SK-N-SH (cell line): ENCODE results near the gene DENND2A. TPM values are rescaled to one million over a fixed set of nuclear protein-coding genes. Genes with fewer than 3 reads are reported as not detected.
"Not testable (repeated sequence)": the region's sequence is repeated elsewhere in the genome, so short reads cannot be mapped to it uniquely, and the experiment has no call there.

Experiments
- CTCF ChIA-PET: fragments of 300-600, 350-600 bp; formaldehyde crosslinking; extraction: SDS; loops from one replicate; lab custom pipeline; 2021; lab: Yijun Ruan, JAX
- POLR2A ChIA-PET: fragments of 350-600 bp; sonication (Branson Sonifier 250); formaldehyde crosslinking; extraction: SDS; loops from one replicate; lab custom pipeline; 2020; ENCODE audit warnings: antibody characterized with exemption, inconsistent platforms; lab: Yijun Ruan, JAX
- DNase-seq: peaks from one replicate; pipeline ENCODE4 v3.0.0; 2012
- H2AFZ ChIP-seq: fragments of 200-600 bp; sonication (generic); 2 replicates; pipeline ENCODE4 v1.8.1; 2016; ENCODE audit warnings: antibody characterized with exemption, mild to moderate bottlenecking, low read depth
- H3F3A ChIP-seq: fragments of 200-600 bp; sonication (generic); replicated peaks from 2 replicates; pipeline ENCODE3; 2016; ENCODE audit warnings: antibody characterized with exemption, mild to moderate bottlenecking; ENCODE audit not compliant: insufficient read depth
- H3K27ac ChIP-seq, 2 experiments: fragments of 200-500 bp in 1 of 2; fragments of 200-600 bp in 1 of 2; sonication (Bioruptor generic) in 1 of 2; sonication (generic), shearing (Covaris generic) in 1 of 2; 2 replicates each; pipeline versions ENCODE4 v1.5.1 to v1.6.1; 2014 to 2016; ENCODE audit warnings: low read depth in 2 of 2, inconsistent platforms in 1 of 2, low read length in 1 of 2, mild to moderate bottlenecking in 1 of 2, mixed read lengths in 1 of 2
- H3K27me3 ChIP-seq: fragments of 200-600 bp; sonication (generic), shearing (Covaris generic); 2 replicates; pipeline ENCODE4 v1.6.1; 2016; ENCODE audit warnings: mixed run types; ENCODE audit not compliant: insufficient read depth
- H3K36me3 ChIP-seq, 2 experiments: fragments of 200-500 bp in 1 of 2; fragments of 200-600 bp in 1 of 2; sonication (Bioruptor generic) in 1 of 2; sonication (generic) in 1 of 2; replicated peaks in 1 of 2; 2 replicates each; pipeline versions ENCODE3 to v1.5.1; 2014 to 2016; ENCODE audit warnings: low read length in 1 of 2, mild to moderate bottlenecking in 1 of 2; ENCODE audit not compliant: insufficient read depth in 2 of 2, control insufficient read depth in 1 of 2
- H3K4me1 ChIP-seq, 2 experiments: fragments of 200-500 bp in 1 of 2; fragments of 200-600 bp in 1 of 2; sonication (Bioruptor generic) in 1 of 2; sonication (generic), shearing (Covaris generic) in 1 of 2; 2 replicates each; pipeline versions ENCODE4 v1.5.1 to v1.6.1; 2014 to 2016; ENCODE audit warnings: low read depth in 1 of 2, low read length in 1 of 2, mixed run types in 1 of 2; ENCODE audit not compliant: insufficient read depth in 2 of 2, control insufficient read depth in 1 of 2
- H3K4me2 ChIP-seq: fragments of 200-600 bp; sonication (generic), shearing (Covaris generic); 2 replicates; pipeline ENCODE4 v1.6.1; 2017; ENCODE audit warnings: mixed run types
- H3K4me3 ChIP-seq, 2 experiments: fragments of 200-500 bp in 1 of 2; fragments of 200-600 bp in 1 of 2; sonication (Bioruptor generic) in 1 of 2; sonication (generic), shearing (Covaris generic) in 1 of 2; 2 replicates each; pipeline versions ENCODE4 v1.5.1 to v1.8.1; 2014 to 2016; ENCODE audit warnings: low read depth in 2 of 2, inconsistent platforms in 1 of 2, low read length in 1 of 2, mild to moderate bottlenecking in 1 of 2, mixed read lengths in 1 of 2, moderate library complexity in 1 of 2
- H3K79me2 ChIP-seq: fragments of 200-600 bp; sonication (generic); 2 replicates; pipeline ENCODE4 v1.8.1; 2017; ENCODE audit warnings: mild to moderate bottlenecking; ENCODE audit not compliant: insufficient read depth
- H3K9ac ChIP-seq: fragments of 200-600 bp; sonication (generic); 2 replicates; pipeline ENCODE4 v1.6.1; 2017; ENCODE audit warnings: mixed run types
- H3K9me2 ChIP-seq: fragments of 200-600 bp; sonication (generic); 2 replicates; pipeline ENCODE4 v1.6.1; 2017; ENCODE audit warnings: mixed run types
- H3K9me3 ChIP-seq: fragments of 200-600 bp; sonication (generic); 2 replicates; pipeline ENCODE4 v1.6.1; 2017; ENCODE audit warnings: mixed run types, mild to moderate bottlenecking, moderate library complexity
- H4K20me1 ChIP-seq: fragments of 200-600 bp; sonication (generic); 2 replicates; pipeline ENCODE4 v1.6.1; 2017; ENCODE audit warnings: mild to moderate bottlenecking, mixed run types; ENCODE audit not compliant: insufficient read depth
- CHD2 ChIP-seq: fragments of 150-350 bp; IDR thresholded peaks from 2 replicates; pipeline ENCODE4 v1.6.1; 2018; ENCODE audit warnings: low read length; ENCODE audit not compliant: partially characterized antibody
- NFIC ChIP-seq: IDR thresholded peaks from 2 replicates; pipeline ENCODE4 v1.4.0; 2012; ENCODE audit warnings: borderline replicate concordance
- PBX3 ChIP-seq: IDR thresholded peaks from 2 replicates; pipeline ENCODE4; 2012
- WGBS: methylation state at CpG from one replicate; pipeline ENCODE4 v1.1.6; 2017; ENCODE audit warnings: low lambda C conversion rate; 5-methylcytosine and 5-hydroxymethylcytosine counted together
- polyA plus RNA-seq, 3 experiments: library from polyadenylated mRNA; depleted of rRNA; stranded (reverse); fragments of >200 nt; gene quantifications; 2 replicates each; pipeline ENCODE4 v1.2.3, GENCODE V29; 2012
- TF ChIP-seq, protein P1 (sequence below): IDR thresholded peaks from 2 replicates; pipeline ENCODE4 v1.4.0; 2012; ENCODE audit warnings: low read depth, borderline replicate concordance
- TF ChIP-seq, protein P2 (sequence below): IDR thresholded peaks from 2 replicates; pipeline ENCODE4 v1.4.0; 2012; ENCODE audit warnings: low read depth

Gene DENND2A
- polyA plus RNA-seq, 1 of the 3 experiments (the other 2 are of a cell fraction) = 3.5 TPM

DNA sequence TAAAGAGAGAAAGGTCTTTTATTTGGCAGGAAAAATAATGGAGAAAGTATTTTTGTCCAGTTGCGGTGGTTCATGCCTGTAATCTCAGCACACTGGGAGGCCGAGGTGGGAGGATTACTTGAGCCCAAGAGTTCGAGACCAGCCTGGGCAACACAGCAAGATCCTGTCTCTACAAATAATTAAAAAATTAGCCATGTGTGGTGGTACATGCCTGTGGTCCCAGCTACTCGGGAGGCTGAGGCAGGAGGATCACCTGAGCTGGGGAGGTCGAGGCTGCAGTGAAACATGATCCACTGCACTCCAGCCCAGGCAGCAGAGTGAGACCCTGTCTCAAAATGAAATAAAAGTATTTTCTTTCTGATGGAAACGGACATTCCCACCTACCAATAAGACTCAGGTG lies 83.5 kb downstream of the DENND2A start:
- Histone ChIP-seq H3K36me3 (no peaks in the 10 kb centered on the region), H3K27me3 (no peaks in the 10 kb centered on the region), H3K9me3 (no peaks in the 10 kb centered on the region), H4K20me1 (no peaks in the 10 kb centered on the region), H3K4me2 (no peak overlapping the region), H3K27ac (no peak overlapping the region), H3K4me1 (no peaks in the 10 kb centered on the region), H3K9ac (no peak overlapping the region), H2AFZ (no peak overlapping the region), H3K9me2 (no peaks in the 10 kb centered on the region), H3K4me3 (no peak overlapping the region), H3F3A (no peaks in the 10 kb centered on the region), H3K79me2 (no peaks in the 10 kb centered on the region)
- WGBS = 92% methylated on average over 6 of the region's 6 CpGs
- CTCF ChIA-PET = no interaction called here
- no peak for DNase-seq
- POLR2A ChIA-PET = no interaction called here
- TF ChIP-seq, protein P1, sequence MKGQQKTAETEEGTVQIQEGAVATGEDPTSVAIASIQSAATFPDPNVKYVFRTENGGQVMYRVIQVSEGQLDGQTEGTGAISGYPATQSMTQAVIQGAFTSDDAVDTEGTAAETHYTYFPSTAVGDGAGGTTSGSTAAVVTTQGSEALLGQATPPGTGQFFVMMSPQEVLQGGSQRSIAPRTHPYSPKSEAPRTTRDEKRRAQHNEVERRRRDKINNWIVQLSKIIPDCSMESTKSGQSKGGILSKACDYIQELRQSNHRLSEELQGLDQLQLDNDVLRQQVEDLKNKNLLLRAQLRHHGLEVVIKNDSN = no peak
- TF ChIP-seq PBX3 = no peak
- TF ChIP-seq CHD2 = no peak
- no peak for TF ChIP-seq NFIC

GRCh38 chr7:140553236-140553635 lies 87.4 kb downstream of the DENND2A start:
- H3F3A ChIP-seq, H4K20me1 ChIP-seq, H3K36me3 ChIP-seq, H3K9ac ChIP-seq, H3K27me3 ChIP-seq, H3K27ac ChIP-seq, CTCF ChIA-PET, POLR2A ChIA-PET, H3K4me3 ChIP-seq, H3K4me2 ChIP-seq, H2AFZ ChIP-seq, H3K4me1 ChIP-seq, H3K79me2 ChIP-seq, H3K9me2 ChIP-seq, H3K9me3 ChIP-seq, DNase-seq: not testable (repeated sequence)
- 94% methylated on average over 10 of the region's 10 CpGs for WGBS

GRCh38 chr7:140552240-140552679 lies 88.4 kb downstream of the DENND2A start:
- Histone ChIP-seq H3K27ac (no peak overlapping the region), H3K4me2 (no peak overlapping the region), H3F3A (no peaks in the 10 kb centered on the region), H3K9me3 (no peaks in the 10 kb centered on the region), H3K4me1 (no peaks in the 10 kb centered on the region), H3K4me3 (no peak overlapping the region), H2AFZ (no peak overlapping the region), H3K79me2 (no peaks in the 10 kb centered on the region), H4K20me1 (no peaks in the 10 kb centered on the region), H3K27me3 (no peaks in the 10 kb centered on the region), H3K9me2 (no peaks in the 10 kb centered on the region), H3K9ac (no peak overlapping the region), H3K36me3 (no peaks in the 10 kb centered on the region)
- no peak for DNase-seq
- TF ChIP-seq, protein P2, sequence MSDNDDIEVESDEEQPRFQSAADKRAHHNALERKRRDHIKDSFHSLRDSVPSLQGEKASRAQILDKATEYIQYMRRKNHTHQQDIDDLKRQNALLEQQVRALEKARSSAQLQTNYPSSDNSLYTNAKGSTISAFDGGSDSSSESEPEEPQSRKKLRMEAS = no peak
- WGBS = 92% methylated on average over 4 of the region's 4 CpGs
- ChIA-PET POLR2A (no interaction called here), CTCF (interaction anchor here (0.8 to 2.2 kb wide), 3 partner anchors 35 to 83 kb away, joined by 3 to 10 read pairs (median 3); no protein-coding TSS in a partner anchor)
